HG02981 (cell line): ENCODE data around the gene ADCY9.
"Not testable (repeated sequence)": the region's sequence is repeated elsewhere in the genome, so short reads cannot be mapped to it uniquely, and the experiment has no call there.

Source experiments
- ATAC-seq: cut with Tn5 transposase; IDR thresholded peaks from one replicate; pipeline ENCODE4 v1.9.1; 2021; ENCODE audit warnings: mild to moderate bottlenecking, moderate library complexity; ENCODE audit not compliant: unreplicated experiment

ADCY9 gene

GRCh38 chr16:4042581-4042980 is 73.7 kb downstream of the ADCY9 start:
- no peak for ATAC-seq

GRCh38 chr16:4038448-4038847 is 77.8 kb downstream of the ADCY9 start:
- no peak for ATAC-seq

GRCh38 chr16:4036952-4037351 is 79.3 kb downstream of the ADCY9 start:
- not testable (repeated sequence) for ATAC-seq

- no peak for ATAC-seq
Measured at GRCh38 chr16:4034963-4035362, 81.3 kb downstream of the ADCY9 start.

- ATAC-seq, result no peak
Measured at GRCh38 chr16:4033951-4034350, 82.3 kb downstream of the ADCY9 start.

- no peak for ATAC-seq
Measured at GRCh38 chr16:4032768-4033167, 83.5 kb downstream of the ADCY9 start.

GRCh38 chr16:4028144-4028543 is 88.1 kb downstream of the ADCY9 start:
- ATAC-seq, result no peak

- no peak for ATAC-seq
Measured at GRCh38 chr16:4026854-4027253, 89.4 kb downstream of the ADCY9 start.

GRCh38 chr16:4025428-4025827 is 90.8 kb downstream of the ADCY9 start:
- no peak for ATAC-seq

- ATAC-seq, result no peak
Measured at GRCh38 chr16:4021916-4022315, 94.3 kb downstream of the ADCY9 start.

- no peak for ATAC-seq
Measured at GRCh38 chr16:4021070-4021779, 95.0 kb downstream of the ADCY9 start.

- ATAC-seq, result no peak
Measured at GRCh38 chr16:4019371-4019791, 96.9 kb downstream of the ADCY9 start.

- ATAC-seq, result no peak
Measured at GRCh38 chr16:4018391-4018790, 97.9 kb downstream of the ADCY9 start.

- ATAC-seq, result no peak
Measured at GRCh38 chr16:4017807-4018206, 98.4 kb downstream of the ADCY9 start.

GRCh38 chr16:4016658-4017057 is 99.6 kb downstream of the ADCY9 start:
- ATAC-seq, result no peak

GRCh38 chr16:4016005-4016352 is 100.3 kb downstream of the ADCY9 start:
- no peak for ATAC-seq

GRCh38 chr16:4015275-4016004 is 100.8 kb downstream of the ADCY9 start:
- no peak for ATAC-seq

GRCh38 chr16:4011940-4012629 is 104.2 kb downstream of the ADCY9 start:
- ATAC-seq, result no peak

- no peak for ATAC-seq
Measured at GRCh38 chr16:4011225-4011939, 104.9 kb downstream of the ADCY9 start.

GRCh38 chr16:4010225-4011158 is 105.8 kb downstream of the ADCY9 start:
- no peak for ATAC-seq
